HG03457 (cell line): ENCODE data around the gene DCN.

ENCODE experiments used
- ATAC-seq: cut with Tn5 transposase; IDR thresholded peaks from one replicate; pipeline ENCODE4 v1.9.1; 2021; ENCODE audit warnings: moderate number of reproducible peaks; ENCODE audit not compliant: unreplicated experiment

The DCN gene

DNA sequence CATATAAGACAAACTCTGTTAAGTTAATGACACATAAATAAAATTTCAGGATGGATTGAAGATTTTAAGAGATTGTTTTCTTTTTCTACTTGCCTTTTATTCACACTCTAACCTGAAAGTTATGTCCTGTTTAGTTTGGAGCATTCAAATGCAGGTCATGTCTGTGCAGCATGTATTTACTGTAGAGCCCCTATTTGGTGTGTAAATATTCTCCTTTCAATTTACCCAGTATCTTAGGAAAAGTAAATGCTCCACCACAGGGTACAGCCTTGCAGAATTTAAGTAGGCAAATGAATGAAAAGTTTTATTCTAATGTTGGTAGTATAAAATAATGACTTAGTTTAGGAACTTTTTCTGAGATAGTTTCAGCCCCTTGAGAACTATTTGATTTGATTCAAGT, 6.2 kb upstream of the DCN start:
- no peak for ATAC-seq

DNA sequence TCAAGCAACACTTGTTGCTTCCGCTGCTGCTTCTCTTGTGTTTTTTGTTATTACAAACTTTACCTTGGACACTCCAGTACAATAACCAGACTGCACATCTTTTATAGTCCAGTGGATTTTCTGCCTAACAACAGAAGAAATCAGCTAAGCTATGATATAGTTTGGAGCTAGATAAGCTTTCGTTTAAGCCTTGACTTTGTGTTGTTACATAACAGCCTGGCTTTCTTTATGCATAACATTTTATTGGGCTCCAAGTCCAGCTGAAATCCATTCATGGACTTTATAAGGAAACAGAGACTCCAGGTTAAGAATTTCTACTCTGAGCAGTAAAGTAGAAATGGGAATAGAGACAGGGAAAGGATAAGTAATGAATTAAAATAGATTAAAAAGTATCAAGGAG, 3.5 kb upstream of the DCN start:
- ATAC-seq, result no peak

DNA sequence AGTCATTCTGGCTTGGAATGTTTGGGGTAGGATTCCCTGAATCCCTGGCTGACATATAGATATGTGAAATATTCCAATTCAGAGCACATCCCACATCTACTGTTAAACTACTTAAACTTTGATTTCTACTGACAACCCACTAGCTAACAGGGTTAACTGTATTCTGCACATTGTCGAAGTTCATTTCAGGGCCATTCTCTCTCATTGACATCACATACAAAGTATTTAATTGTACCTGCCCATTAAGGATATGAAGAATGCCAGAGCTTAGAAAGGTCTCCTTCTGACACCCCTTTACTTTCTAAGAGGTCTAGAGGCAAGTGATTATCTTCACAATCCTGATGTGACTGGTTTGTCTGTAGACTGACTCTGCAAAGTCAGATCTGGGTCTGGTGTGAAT, 2.8 kb upstream of the DCN start:
- ATAC-seq, result no peak

DNA sequence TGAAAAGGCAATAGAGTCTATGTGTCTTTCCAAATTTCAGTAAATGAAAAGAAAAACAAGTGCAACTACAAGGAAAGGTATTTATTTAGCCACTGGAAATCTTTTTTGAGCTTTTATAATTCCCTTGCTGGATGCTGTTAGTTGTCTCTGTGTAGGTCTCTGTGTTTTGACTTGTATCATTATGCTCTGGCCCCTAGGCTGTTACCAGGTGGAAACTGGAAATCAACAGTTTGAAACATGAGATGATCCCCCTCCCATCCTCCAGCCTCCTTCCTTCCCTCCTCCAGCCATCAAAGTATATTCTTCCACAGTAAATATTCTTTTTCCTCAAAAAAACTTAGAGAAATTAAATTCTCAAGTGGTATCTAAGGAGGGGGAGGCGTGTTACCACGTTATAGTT, 934 bp upstream of the DCN start:
- no peak for ATAC-seq

DNA sequence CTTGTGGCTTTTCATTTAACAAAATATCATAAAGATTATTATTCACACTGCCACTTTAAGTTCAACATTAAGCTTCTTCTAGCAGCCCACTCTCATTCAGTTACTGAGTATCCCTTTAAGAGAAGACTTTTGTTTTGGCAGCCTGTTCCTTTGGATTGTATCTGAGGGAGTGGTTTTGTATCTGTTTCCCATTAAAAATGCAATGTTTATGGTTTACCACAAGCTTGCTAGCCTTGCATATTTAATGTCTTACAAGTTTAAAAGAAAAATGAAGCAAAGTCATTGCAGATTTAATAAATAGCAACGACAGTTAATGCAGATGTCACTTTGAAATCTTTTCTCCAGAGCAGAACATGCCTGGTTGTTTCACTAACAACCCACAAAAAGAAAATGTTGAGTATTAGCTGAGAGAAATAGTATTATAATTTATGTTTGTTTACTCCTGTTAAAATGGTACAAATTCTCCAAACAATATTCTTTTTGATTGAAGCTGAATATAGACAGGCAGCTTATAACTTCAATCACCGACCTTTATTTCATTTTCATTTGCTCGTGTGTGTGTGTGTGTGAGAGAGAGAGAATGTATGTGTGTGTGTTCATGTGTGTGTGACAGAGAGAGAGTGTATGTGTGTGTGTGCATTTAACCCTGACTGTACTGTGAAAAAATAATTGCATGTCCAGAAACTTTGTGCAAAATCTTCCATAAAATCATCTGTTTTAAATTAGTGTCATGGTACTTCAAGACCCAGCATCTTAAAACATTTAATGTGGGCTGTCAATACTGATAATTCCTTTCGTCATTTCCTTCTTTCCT, 1.8 kb downstream of the DCN start:
- no peak for ATAC-seq

- no peak for ATAC-seq
Measured at GRCh38 chr12:91179966-91180561, 2.6 kb downstream of the DCN start.

DNA sequence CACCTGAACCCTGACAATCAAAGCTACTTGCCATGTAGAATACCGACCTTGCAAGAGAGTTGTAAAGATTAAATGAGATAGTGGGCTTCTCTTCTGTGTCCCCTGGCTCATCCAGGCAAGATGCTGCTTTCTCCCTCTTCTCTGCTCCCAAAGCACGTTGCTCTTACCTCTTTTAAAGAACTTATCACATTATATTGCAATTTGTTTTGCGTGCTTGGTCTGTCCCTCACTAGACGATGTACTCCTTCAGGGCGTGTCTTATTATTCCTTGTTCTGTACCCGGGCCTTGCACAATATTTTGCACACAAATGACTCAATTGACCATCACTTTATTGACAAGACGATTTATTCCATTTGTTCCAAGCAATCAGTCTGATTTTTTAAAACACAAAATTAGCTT, 3.3 kb downstream of the DCN start:
- ATAC-seq, result no peak

- no peak for ATAC-seq
Measured at GRCh38 chr12:91178781-91179180, 3.8 kb downstream of the DCN start.

- no peak for ATAC-seq
Measured at GRCh38 chr12:91178139-91178561, 4.5 kb downstream of the DCN start.

DNA sequence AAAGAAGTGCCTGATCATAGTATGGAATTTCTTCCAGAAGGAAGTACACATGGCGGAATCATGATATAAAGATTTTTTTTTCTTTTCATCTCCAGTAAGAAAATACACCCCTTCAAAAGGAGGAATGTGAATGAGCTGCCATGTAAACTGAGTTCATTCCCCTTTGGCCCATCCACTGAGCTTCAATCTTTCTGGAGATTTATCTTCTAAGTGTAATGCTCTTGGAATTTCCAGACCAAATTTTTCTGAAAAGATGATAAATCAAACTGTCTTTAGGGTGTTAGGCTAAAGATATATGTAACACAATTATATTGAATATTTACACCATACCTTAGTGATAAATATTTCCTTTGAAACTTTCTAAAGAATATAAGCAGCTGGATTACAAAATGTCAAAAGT, 5.2 kb downstream of the DCN start:
- no peak for ATAC-seq

GRCh38 chr12:91176915-91177314, 5.7 kb downstream of the DCN start:
- no peak for ATAC-seq

GRCh38 chr12:91176358-91176757, 6.3 kb downstream of the DCN start:
- no peak for ATAC-seq

DNA sequence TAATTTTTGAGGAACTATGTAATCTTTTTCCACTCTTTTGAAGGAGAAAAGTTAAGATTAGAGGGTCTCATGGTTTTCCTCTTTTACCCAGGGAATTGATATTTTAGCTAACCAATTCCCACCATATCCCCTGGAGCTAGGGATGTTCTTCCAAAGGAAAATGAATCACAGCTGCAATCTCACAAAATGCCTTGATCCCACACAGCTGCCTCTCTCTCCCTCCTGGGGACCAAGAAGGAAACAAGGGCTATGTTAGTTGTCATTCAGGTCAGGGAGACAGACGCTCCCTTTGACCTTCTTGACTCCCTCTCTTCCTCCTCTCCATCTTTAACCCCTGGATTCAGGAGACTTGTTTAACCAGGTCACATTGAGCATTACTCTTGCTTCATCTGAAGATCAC, 9.5 kb downstream of the DCN start:
- no peak for ATAC-seq

DNA sequence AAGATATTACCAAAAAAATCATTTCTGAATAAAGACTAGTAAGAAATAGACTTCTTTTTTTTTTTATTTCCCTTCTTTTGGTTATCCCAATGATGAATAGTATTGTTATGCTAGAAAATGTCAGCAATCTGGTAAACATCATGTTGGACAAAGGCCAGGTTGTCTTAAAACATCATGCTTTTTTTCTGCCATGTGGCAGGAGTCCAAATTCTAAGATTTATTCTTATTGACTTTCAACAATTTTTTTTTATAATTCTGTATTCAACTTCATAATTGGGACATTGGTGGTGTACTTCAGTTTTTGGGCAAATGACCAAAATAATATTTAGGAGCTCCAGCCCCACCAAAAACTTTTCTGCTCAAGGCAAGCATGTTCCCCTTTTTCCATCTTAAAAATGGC, 10.5 kb downstream of the DCN start:
- ATAC-seq, result no peak

GRCh38 chr12:91171476-91171875, 11.1 kb downstream of the DCN start:
- no peak for ATAC-seq

DNA sequence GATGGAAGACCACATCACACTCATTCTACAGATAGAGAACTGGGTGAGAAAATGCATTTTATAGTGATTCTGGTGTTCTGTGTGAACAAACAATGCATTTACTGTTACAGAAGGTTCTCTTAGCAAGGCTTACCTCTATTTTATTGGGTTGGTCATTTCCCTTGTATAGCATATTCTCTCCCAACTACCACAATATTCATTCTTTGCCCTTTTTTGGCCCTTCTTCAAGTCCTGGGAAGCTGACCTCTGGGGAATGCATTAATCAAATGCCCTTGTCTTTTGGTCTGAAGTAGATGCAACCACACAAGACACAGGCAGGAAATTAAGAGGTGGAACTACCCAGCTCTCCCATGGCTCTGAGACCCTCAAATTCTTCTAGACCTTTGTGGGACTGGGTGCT, 19.5 kb downstream of the DCN start:
- no peak for ATAC-seq

DNA sequence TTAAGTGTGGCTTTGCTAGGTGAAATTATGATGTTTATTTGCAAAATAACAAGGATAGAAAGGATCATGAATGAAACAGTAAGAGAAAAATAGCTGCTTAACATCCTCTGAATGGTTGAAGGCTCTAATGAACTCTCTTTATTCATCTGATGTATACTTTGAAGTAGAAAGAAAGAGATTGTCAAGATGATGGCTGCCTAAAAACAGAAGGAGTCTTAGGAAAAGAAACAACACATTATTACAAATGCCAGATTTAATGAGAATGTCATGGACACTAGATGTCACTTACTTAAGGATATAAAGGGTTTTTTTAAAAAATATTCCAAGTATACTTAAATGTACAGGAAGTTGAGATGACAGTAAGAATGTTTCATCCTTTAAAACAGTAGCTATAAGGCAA, 21.6 kb downstream of the DCN start:
- no peak for ATAC-seq

DNA sequence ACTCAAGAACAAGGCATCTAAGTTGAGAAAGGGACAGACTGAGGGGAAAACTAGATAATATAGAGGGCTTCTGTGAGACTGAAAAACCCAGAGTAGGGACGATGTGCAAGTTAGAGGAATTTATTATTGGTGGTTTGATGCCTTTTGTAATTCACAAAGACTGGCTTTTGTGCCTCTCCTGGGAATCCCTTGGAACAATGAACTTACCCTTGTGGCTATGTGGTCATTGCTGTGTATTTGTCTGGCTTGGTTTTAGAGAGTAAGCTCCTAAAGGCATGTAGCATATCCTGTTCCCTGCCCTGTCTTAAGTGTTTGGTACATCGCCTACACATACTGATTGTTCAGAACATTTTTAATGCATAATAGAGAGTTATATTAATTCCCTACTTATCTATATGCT, 26.6 kb downstream of the DCN start:
- ATAC-seq, result no peak

DNA sequence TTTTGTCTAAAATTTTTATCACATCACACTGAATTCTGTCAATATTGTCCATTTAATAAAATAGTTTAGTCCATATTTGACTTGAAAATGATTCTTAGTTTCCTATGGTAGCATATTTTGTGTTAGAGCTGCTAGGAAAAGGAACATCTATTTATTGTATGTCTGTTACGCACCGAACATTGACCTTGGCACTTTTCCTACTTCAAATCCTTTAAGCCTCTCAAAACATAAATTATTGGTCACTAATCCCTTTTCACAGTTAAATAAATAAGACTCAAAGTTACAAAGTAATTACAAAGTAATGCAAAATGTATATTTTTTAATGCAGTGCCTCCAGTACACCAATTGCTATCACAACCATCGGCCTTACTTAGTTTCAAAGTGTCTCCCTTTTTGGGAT, 28.5 kb downstream of the DCN start:
- ATAC-seq, result no peak

GRCh38 chr12:91144053-91144452, 38.6 kb downstream of the DCN start:
- ATAC-seq, result no peak

- ATAC-seq, result no peak
Measured at GRCh38 chr12:91143206-91143605, 39.4 kb downstream of the DCN start.

GRCh38 chr12:91142221-91142631, 40.4 kb downstream of the DCN start:
- no peak for ATAC-seq
